OCI-M2 (cell line): Measurements from ENCODE around the gene ATP6V0A1.
"Not testable (repeated sequence)": the region's sequence is repeated elsewhere in the genome, so short reads cannot be mapped to it uniquely, and the experiment has no call there.

Experiments used
- DNase-seq: peaks from one replicate; lab custom pipeline; 2025; ENCODE audit not compliant: unreplicated experiment; lab: John Stamatoyannopoulos, UW

ATP6V0A1 gene

DNA sequence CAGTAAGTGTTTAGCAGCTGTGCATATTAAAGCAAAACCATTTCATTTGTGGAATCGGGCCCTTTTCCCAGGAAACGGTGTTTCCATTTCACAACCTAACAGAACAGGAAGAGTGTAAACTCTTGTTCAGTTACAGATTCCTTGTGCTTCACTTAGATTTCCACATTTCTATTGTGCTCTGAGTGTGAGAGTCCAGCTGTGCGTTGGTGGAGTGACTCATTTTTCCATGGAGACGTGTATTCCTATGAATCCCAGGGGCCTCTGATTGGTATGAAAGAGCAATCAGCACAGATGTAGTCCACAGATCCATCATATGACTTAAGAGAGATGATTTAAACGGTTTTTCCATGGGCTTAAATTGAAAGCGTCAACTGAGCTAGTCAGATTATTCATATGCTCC lies 22.3 kb upstream of the ATP6V0A1 start:
- no peak for DNase-seq

DNA sequence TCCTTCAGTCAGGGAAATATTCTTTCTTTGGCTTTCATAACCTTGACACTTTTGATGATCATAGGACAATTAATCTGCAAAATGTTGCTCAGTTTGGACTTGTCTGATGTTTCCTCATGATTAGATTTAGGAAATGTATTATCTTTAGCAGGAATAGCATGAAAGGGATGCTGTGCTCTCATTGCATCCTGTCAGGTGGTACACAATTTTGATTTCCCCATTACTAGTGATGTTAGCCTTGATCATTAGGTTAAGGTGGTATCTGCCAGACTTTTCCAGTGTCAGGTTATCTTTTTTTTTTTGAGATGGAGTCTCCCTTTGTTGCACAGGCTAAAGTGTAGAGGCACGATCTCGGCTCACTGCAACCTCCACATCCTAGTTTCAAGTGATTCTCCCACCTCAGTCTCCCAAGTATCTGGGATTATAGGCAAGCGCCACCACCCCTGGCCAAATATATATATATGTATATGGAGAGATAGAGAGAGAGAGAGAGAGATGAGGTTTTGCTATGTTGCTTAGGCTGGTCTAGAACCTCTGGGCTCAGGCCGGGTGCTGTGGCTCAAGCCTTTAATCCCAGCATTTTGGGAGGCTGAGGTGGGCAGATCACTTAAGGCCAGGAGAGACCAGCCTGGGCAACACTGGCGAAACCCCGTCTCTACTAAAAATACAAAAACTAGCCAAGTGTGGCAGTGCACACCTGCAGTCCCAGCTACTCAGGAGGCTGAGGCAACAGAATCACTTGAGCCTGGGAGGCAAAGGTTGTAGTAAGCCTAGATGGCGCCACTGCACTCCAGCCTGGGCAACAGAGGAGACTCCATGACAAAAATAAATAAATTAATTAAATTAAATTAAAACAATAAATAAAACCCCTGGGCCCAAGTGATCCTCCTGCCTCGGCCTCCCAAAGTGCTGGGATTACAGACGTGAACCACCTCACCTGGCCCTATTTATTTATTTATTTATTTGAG lies 19.8 kb upstream of the ATP6V0A1 start:
- no peak for DNase-seq

DNA sequence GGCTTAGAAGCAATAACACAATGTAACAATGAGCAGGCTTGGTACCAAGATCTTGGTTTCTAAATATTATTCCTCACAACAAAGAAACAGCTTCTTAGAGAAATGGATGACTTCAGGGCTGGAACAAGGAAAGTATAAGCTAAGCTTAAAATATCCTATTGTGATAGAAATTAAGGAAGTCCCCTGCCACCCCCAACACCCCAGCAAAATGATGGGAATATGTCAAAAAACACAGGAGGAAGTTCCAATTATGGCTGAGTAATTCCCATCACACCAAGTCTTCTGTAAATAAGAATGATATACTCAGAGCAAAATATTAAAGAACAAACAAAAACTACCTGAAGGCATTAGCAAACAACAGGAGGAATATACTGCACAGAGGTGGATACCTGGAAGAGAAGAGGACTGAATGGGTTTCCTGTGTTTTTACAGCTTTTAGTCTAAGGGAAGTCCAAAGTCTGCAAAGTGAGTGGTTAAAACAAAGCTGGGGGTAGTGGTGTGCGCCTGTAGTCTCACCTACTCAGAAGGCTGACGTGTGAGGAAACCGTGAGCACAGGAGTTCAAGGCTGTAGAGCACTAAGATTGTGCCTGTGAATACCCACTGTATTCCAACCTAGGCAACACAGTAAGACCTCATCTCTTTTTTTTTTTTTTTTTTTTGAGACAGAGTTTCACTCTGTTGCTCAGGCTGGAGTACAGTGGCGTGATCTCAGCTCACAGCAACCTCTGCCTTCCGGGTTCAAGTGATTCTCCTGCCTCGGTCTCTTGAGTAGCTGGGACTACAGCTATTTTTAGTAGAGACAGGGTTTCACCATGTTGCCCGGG lies 17.1 kb upstream of the ATP6V0A1 start:
- DNase-seq = no peak

DNA sequence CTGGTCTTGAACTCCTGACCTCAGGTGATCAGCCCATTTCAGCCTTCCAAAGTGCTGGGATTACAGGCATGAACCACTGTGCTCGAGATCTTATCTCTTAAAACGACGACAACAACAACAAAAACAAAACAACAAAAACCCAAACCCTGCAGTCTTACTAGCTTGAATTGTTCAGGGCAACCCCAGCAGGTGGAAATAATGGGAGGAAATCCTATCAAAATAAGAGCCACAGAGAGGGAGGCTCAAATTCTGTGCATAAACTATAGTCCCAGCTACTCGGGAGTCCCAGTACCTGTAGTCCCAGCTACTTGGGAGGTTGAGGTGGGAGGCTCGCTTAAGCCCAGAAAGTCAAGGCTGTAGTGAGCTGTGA lies 16.5 kb upstream of the ATP6V0A1 start:
- DNase-seq = no peak

DNA sequence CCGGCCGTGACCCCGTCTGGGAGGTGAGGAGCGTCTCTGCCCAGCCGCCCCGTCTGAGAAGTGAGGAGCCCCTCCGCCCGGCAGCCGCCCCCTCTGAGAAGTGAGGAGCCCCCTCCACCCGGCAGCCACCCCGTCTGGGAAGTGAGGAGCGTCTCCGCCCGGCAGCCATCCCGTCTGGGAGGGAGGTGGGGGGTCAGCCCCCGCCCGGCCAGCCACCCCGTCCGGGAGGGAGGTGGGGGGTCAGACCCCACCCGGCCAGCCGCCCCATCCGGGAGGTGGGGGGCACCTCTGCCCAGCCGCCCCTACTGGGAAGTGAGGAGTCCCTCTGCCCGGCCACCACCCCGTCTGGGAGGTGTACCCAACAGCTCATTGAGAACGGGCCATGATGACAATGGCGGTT lies 9.5 kb upstream of the ATP6V0A1 start:
- DNase-seq = not testable (repeated sequence)

DNA sequence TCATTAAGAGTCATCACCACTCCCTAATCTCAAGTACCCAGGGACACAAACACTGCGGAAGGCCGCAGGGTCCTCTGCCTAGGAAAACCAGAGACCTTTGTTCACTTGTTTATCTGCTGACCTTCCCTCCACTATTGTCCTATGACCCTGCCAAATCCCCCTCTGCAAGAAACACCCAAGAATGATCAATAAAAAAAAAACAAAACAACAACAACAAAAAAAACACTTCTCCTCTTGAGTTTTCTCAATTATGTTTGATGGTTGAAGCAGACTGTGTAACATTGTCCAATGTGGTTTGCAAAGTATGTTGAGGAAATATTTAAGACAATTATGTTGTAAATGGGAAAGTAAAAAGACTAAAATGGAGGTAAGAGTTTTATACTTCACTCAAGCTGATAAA lies 8.8 kb upstream of the ATP6V0A1 start:
- not testable (repeated sequence) for DNase-seq

DNA sequence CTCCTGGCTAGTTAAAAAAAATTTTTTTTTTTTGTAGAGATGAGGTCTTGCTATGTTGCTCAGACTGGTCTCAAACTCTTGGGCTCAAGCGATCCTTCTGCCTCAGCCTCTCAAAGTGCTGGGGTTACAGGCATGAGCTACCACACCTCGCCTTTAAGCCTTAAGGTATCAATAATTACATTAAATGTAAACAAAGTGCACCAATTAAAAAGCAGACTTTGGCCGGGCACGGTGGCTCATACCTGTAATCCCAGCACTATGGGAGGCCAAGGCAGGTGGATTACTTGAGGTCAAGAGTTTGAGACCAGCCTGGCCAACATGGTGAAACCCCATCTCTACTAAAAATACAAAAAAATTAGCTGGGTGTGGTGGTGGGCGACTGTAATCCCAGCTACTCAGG lies 7.4 kb upstream of the ATP6V0A1 start:
- DNase-seq = not testable (repeated sequence)

DNA sequence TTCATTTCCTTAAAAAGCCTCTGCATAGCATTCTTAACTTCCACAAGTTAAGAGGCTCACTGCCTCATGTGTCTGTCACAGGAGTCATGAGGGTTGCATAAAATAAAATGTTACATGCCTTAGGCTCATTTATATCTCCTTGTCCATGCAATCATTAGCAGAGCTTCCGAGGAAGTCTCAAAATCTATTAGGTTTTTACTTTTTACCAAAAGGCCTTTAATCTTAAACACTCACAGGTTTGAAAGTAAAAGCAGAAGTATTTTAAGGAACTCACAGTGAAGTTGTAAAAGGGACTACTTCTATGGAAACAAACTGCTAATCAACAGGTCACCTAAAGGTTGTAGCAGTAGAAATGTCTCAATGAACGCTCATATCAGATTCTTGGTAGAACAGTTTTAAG lies 5.2 kb upstream of the ATP6V0A1 start:
- DNase-seq = no peak

DNA sequence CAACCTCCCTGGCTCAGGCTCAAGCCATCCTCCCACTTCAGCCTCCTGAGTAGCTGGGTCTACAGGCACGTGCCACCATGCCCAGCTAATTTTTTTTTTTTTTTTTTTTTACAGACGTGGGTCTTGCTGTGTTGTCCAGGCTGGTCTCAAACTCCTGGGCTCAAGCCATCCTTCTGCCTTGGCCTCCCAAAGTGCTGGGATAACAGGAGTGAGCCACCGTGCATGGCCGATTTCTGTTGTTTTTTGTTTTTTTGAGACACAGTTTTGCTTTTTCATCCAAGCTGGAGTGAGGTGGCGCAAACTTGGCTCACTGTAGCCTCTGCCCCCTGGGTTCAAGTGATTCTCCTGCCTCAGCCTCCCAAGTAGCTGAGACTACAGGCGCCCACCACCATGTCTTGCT lies 3.7 kb upstream of the ATP6V0A1 start:
- not testable (repeated sequence) for DNase-seq

DNA sequence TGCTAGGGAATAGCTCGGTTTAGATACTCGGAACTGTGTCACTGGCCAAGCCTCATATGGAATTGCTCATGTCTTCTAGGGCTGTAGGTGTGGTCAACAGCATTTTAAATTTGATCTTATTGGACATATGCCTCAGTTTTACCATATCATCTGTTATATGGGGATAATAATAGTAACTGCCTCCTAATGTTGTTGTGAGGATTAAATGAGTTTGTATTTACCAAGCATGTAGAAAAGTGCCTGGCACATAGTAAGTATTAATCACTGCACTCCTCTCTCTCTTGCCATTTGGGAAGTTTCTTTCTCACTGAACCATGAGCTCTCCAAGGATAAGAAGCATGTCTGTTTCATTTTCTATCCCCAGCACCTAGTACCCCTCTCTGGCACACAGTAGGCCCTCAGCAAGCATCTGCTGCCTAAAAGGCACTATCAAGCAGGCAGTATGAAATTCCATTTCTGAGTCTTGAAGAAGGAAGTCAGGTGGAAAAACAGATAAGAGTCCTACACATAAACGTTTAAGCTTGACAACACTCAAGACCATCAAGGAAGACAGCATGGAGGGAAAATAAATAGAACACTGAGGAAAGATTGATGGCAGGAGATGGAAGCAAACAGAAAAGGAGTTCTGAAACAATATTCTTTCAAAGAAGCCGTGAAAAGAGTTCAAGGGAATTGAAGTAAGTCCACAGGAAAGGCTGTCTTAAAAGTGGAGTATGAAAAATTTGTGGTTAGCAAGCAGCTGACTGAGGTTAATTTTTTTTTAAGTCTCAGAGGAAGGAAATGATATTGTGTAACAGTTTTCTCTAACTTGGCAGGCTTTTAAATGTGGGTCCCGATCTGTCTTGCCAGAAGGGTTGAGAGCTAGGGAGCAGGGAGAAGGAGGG lies 2.2 kb upstream of the ATP6V0A1 start:
- no peak for DNase-seq

DNA sequence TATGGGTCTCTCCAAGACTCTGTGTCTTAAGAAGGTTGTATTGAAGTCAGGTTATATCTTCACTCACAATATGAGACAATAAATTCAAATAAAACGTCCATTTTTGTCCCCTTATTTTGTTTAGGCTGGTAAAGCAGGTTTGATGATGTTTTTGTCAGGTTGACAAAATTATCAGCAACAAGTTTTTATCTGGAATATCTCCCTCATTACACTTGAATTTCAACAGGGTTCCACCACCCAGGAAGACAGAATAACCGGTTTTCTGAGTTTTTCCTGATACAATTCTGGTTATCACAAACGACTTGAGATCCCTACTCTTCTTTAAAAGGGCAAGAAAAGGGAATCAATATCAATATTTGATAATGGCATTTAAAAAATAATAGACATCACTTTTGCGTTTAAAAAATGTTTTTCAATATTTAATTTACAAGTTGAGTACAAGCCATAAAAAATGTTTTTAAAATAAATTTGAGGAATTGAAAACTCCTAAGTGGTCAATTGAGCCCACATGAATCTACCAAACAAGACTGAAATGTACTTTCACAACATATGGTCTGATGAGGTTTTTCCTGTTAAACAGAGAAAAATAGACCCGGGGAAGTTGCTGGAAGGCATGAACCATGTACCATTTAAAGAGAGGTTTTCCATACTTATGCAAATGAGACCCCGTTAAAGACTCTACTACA lies 1.4 kb upstream of the ATP6V0A1 start:
- no peak for DNase-seq

DNA sequence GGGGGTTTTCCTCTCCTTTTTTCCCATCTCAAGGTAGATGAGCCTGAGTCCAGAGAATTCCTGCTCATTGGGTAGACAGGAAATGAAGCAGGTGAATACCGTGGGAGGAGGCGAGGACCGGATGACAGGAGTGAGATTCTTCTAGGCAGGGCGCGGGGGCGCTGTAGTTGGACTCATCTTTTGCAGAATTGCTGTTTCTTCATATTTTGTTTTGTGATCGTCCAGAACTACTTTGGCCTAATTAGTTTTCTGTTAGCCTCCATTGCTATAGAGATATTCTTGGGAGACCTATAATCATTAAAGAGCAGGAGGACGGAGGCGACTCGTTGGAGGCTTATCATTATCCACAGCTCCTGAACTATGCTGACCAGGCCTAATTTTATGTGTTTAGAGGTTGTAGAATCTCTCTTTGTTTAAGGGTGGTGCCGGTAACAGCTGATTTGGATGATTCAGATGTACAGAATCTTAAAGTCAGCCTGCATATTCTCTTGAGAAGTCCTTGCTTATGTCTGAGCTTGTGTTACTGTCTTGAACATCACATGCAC lies 650 bp downstream of the ATP6V0A1 start:
- DNase-seq = peak; percentile 59

DNA sequence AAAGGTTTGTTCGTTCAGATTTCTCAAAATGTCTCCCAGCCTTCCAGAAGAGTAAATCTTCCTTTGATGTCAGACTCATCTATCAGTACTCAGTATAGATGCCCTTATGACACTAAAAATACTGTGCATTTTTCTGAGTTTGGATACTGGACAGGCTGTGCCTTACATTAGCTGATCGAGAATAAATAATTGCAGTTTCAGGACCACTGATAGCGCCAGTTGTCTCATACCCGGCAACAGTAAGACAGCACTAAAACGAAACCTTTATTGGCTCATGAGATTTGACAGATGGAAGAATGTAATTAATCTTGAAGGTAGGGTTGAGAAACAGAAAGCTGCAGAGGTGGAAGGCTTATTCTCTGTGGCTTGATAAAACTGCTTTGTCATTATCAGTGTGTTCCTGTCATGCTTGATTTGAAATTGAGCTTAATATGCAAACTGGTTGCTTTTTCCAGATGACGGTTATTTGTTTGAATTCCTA lies 1.2 kb downstream of the ATP6V0A1 start:
- DNase-seq = no peak

DNA sequence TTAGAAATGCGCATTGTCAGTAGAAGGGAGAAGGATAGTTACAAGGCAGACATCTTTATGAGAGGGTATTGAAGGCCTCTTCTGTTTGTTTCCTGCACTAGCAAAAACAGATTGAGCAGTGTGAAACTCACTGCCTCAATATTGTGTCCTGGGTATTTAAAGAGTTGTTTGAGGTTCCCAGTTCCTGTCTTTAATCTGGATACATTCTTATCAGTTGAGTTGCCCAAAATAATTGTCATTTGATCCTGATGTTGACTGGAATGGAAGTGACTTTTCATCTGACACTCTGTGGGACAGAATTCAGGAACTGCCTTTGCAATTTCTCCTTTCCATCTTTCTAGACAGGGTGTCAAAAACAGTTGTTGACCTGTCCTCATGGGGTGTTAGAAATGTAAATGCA lies 1.7 kb downstream of the ATP6V0A1 start:
- no peak for DNase-seq

DNA sequence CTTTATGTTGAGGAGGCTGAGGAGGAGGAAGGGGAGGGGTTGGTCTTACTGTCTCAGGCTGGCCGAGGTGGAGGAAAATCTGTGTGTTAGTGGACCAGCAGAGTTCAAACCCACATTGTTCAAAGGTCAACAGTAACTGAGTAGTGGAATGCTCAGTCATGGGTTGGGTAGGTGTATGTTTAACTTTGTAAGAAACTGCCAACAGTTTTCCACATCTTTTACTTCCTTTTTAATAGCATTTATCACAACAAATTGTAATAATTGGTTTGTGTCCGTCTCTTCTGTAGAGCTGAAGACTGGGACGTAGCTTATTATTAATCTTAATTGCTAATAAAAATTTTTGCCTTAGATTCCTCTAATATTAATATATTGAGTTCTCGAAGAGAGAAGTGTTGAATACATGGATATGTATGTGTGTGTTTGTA lies 5.3 kb downstream of the ATP6V0A1 start:
- DNase-seq = no peak

DNA sequence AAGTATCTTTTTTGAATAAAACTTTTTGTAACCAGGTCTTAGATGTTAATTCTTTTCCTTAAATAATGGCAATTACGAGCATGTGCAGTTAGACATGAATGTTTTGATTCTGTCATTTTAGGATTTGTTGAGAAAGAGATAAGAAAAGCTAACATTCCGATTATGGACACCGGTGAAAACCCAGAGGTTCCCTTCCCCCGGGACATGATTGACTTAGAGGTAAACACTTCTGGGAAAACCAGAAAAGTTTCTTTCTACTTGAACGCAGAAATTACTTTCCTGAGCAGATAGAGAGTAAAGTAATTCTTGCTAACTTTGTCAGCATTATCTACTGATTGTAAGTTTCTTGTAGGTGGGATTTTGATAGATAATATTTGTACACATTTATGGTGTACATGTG lies 9.2 kb downstream of the ATP6V0A1 start:
- no peak for DNase-seq

DNA sequence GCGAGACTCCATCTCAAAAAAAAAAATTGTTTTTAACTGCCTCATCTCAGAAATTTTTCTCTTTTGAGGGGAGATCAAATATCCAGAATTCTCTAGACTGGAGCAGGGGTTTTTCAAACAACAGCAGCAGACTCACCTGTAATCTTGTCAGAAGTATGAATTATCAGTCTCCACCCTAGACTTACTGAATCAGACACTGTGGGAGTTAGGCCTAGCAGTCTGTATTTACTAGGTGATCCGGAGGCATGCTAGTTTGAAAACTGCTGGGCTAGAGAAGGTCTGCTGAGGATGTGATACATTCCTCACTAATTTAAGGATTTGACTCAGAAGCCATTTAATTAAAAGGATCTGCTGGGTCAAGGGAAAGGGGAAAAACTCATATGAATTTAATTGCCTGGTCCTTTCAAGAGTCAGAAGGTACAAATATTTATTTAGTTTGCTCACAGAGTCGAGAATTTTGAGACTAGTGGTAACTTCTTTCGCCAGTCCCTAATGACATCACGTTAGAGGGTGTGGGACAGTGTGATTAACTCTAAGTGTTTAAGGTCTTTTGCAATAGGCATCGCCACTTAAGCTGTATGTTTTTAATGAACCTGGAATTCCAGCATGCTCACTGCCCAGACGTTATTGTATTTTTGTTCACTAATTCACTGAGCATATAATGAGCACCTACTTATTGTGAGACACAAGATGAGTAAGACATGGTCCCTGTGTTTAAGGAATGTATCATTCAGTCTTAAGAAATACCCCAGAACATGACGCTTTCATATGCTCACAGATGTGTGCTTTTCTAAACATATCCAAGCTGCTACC lies 14.2 kb downstream of the ATP6V0A1 start:
- DNase-seq = no peak

DNA sequence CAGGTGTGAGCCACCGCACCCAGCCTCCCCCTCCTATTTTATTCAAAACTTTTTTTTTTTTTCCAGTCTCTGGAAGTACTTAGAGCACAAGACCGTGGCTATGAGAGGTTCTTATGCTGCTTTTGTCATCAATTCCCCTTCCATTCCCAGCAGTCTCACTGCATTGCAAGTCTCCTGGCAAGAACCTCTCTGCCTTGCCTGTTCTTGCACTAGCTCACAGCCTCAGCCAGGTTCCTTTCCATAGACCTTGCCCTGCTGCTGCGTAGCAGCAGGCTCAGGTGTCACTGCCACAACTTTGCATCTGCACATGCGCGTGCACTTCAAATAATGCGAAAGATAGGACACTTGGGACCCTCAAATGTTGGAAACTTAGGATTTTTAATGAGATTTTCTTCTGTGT lies 15.6 kb downstream of the ATP6V0A1 start:
- DNase-seq = no peak

DNA sequence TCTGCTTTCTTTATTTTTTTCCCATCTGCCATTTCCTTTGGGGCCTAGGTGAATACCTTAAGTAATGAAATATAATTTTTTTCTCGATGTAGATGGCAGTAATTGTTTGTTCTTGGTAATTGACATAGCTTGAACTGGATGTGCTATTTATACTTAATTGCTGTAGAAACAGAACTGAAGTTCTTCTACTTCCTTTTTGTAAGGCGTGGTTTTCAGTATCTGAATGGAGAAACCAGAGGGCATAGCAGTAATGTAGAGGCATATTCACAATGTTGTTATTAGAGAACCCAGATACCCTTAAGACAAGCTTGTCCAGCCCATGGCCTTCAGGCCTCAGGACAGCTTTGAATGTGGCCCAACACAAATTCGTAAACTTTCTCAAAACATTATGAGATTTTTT lies 16.4 kb downstream of the ATP6V0A1 start:
- DNase-seq = no peak
